HL-60/S4 (cell line): Measurements from ENCODE around the gene CES3.
"Not testable (repeated sequence)": the region's sequence is repeated elsewhere in the genome, so short reads cannot be mapped to it uniquely, and the experiment has no call there.

Experiments
- in situ Hi-C: fragments of 300-500 bp; cut with MboI; formaldehyde crosslinking; loops from 2 replicates; pipeline ENCODE4 v1.14.3; 2022; ENCODE audit warnings: low sequenced_read_pairs

The CES3 gene

GRCh38 chr16:66961914-66962313, 848 bp downstream of the CES3 start:
- in situ Hi-C loops, result loop anchor here (25.0 kb wide), 1 partner anchor 500 kb away; no protein-coding TSS in a partner anchor

- in situ Hi-C loops, result loop anchor here (25.0 kb wide), 1 partner anchor 498 kb away; no protein-coding TSS in a partner anchor
Measured at GRCh38 chr16:66964049-66964448, 3.0 kb downstream of the CES3 start.

GRCh38 chr16:66968847-66969246, 7.8 kb downstream of the CES3 start:
- in situ Hi-C loops, result loop anchor here (25.0 kb wide), 1 partner anchor 493 kb away; no protein-coding TSS in a partner anchor

- in situ Hi-C loops, result loop anchor here (25.0 kb wide), 1 partner anchor 491 kb away; no protein-coding TSS in a partner anchor
Measured at GRCh38 chr16:66970775-66971720, 10.0 kb downstream of the CES3 start.

GRCh38 chr16:66972983-66973382, 11.9 kb downstream of the CES3 start:
- in situ Hi-C loops, result loop anchor here (25.0 kb wide), 1 partner anchor 489 kb away; no protein-coding TSS in a partner anchor

- in situ Hi-C loops, result loop anchor here (25.0 kb wide), 1 partner anchor 489 kb away; no protein-coding TSS in a partner anchor
Measured at GRCh38 chr16:66973716-66974115, 12.7 kb downstream of the CES3 start.

GRCh38 chr16:66974156-66974931, 13.3 kb downstream of the CES3 start:
- in situ Hi-C loops, result loop anchor here (25.0 kb wide), 1 partner anchor 488 kb away; no protein-coding TSS in a partner anchor

- in situ Hi-C loops, result loop anchor here (25.0 kb wide), 1 partner anchor 487 kb away; no protein-coding TSS in a partner anchor
Measured at GRCh38 chr16:66974932-66975246, 13.8 kb downstream of the CES3 start.

GRCh38 chr16:66975302-66975893, 14.3 kb downstream of the CES3 start:
- in situ Hi-C loops, result no loop called here

GRCh38 chr16:66976746-66977145, 15.7 kb downstream of the CES3 start:
- in situ Hi-C loops, result no loop called here

- in situ Hi-C loops, result no loop called here
Measured at GRCh38 chr16:66977341-66978113, 16.5 kb downstream of the CES3 start.

- in situ Hi-C loops, result no loop called here
Measured at GRCh38 chr16:66979011-66979717, 18.1 kb downstream of the CES3 start.

GRCh38 chr16:66983033-66983432, 22.0 kb downstream of the CES3 start:
- in situ Hi-C loops, result no loop called here

- in situ Hi-C loops, result no loop called here
Measured at GRCh38 chr16:66984892-66985311, 23.8 kb downstream of the CES3 start.

- in situ Hi-C loops, result no loop called here
Measured at GRCh38 chr16:66986559-66986958, 25.5 kb downstream of the CES3 start.

GRCh38 chr16:66988197-66988788, 27.2 kb downstream of the CES3 start, which contains the start of gene CES4A:
CES4A (plus strand) TSS chr16:66988589; CDS start chr16:66988773, 184 bp downstream.
- in situ Hi-C loops, result no loop called here

GRCh38 chr16:66991545-66992077, 30.5 kb downstream of the CES3 start:
- in situ Hi-C loops, result no loop called here

GRCh38 chr16:66993558-66993957, 32.5 kb downstream of the CES3 start:
- in situ Hi-C loops, result not testable (repeated sequence)
